HG03159 (cell line): Measurements from ENCODE around the gene ZNF805.
"Not testable (repeated sequence)": the region's sequence is repeated elsewhere in the genome, so short reads cannot be mapped to it uniquely, and the experiment has no call there.

Source experiments
- ATAC-seq: cut with Tn5 transposase; IDR thresholded peaks from one replicate; pipeline ENCODE4 v1.9.1; 2021; ENCODE audit warnings: mild to moderate bottlenecking, moderate library complexity; ENCODE audit not compliant: unreplicated experiment

The ZNF805 gene

DNA sequence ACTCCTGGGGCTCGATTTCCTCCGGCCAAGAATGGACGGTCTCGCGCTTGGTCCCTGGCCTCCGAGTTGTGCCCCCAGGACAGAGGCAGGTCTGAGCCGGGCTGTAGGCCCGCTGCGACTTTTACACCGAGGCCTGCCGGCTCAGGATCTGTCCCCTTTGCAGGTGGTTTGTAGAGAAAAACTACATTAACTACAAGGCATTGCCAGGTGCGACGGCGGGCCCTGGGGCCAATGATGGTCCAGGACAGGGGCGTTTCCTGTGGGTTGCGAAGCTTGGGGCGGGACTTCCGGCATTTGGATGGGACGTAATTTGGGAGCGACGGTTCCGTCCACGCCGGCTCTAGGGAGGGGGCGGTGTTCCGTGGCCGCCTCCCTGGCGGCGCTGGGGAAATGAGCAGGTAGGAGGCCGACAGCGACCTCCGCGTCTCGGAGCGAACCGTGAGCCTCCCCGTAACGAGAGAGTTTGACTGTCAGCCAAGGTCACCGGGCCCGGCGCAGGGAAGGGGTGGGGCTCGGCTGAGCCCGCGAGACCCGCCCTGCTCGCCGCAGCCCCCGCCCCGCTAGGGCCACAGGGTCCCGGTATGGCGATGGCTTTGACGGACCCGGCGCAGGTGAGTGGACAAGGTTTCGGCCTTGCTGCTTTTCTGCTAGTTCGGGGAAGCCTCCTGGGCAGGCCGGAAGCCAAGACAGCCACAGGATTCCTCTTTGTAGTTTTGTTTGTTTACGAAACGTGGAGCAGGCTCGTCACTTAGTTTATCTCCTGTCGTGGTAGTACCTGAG is at the start of gene ZNF805:
Gene ZNF805 (plus strand): TSS at position 322 of the 780 bp plus-strand sequence. CDS start 260 bp downstream, at position 582.
- ATAC-seq: peak; percentile 95

DNA sequence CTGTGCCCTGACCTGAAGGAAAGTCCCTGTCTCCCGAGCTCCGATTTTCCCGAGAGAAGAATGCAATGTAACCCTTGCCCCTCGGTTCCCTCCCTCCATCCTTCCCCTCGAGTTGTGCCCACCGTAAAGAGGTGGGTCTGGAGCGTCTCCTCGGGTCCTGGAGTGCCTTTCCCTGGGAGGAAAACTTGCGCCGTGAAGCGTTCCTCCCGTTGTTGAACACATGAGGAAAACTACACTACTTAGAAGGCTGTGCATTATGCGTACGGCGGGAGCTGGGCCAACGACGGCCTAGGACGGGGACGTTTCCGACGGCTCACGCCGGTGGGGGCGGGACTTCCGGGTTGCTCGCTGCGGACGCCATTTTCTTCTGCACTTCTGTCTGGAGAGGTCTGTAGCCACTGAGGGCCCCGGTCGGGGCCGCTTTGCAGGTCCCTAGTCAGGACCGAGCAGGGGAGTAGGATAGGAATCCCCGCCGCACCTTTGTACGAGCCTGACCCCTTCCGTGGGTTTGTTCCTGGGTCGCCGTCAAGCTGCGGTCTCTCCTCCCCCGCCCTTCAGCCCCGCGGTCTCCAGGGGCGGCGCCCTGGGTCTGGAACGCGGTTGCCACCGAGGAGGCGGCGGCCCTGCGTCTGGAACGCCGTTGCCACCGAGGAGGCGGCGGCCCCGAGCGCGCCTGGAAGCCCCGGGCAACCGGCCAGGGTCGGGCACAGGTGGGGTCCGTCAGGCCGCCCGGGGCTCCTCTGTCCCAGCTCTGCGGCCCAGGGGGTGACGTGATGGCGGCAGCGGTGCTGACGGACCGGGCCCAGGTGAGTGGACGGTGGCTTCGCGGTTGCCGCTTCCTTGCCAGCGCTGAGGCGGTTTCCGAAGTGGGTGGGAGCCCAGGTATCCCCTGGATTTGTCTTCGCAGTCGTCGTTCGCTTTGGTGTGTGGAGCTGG is 49.0 kb upstream of the ZNF805 start, which contains the start of gene ZNF264:
Gene ZNF264 (plus strand): TSS at position 360 of the 936 bp plus-strand sequence. CDS start 414 bp downstream, at position 774.
- peak; percentile 94 for ATAC-seq

DNA sequence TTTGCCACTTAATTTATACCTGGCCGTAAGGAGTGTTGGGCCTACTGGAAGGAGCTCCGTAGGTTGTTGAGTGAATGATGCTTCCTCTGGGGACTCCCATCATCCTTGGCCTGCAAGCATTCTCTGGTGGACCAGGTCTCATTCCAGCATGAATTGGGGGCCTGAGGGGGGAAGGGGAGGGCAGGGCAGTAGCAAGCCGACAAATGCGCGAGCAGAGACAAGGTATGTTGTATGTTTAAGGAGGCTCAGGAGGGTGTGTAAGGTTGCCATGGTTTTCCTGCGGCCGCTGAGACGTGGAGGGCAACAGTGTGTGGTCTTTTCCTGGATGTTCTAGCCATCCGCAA is 48.4 kb upstream of the ZNF805 start:
- no peak for ATAC-seq

DNA sequence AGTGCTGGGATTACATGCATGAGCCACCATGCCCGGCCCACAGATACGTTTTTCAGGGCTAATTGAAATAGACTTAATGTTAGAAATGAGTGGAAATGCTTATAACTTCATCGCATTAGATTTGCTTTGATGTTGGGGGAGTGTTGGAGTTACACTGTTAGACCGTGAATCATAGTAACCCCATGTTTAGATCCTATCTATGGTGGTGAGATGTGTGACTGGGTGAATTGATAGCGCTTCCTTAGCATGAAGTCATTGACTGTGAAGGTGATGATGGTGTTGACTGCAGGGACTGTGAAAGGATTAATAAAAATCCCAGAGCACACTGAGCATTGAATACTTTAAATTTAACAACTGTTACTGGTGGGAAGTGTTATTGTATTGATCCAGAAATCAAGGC is 47.4 kb upstream of the ZNF805 start:
- no peak for ATAC-seq

DNA sequence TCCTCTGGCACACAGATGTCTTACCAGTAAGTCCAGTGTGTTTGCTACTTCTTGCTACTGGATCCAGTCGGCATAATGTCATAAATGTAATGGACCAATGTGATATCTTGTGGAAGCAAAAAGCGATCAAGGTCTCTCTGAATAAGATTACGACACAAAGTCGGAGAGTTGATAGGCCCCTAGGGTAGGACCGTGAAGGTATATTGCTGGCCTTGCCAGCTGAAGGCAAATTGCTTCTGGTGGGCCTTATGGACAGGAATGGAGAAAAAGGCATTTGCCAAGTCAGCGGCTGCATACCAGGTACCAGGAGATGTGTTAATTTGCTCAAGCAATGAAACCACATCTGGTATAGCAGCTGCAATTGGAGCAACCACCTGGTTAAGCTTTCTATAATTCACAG is 42.6 kb upstream of the ZNF805 start:
- not testable (repeated sequence) for ATAC-seq

DNA sequence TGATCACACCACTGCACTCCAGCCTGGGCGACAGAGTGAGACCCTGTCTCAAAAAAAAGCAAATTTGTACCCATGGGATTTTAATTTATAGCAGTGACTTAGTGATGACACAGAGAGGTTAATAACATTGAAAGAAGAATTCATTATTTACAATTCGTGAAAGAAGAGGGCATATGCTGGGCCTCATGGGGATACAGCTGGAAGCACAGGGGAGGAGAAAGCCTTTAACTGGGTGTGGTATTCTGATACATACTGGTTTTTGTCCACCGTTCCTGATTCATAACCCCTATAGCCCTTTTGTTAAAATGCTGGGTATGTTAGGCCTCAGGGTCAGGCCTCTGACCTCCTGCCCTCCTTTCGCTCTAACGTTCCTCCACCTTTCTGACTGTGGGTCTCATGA is 38.3 kb upstream of the ZNF805 start:
- ATAC-seq: no peak

DNA sequence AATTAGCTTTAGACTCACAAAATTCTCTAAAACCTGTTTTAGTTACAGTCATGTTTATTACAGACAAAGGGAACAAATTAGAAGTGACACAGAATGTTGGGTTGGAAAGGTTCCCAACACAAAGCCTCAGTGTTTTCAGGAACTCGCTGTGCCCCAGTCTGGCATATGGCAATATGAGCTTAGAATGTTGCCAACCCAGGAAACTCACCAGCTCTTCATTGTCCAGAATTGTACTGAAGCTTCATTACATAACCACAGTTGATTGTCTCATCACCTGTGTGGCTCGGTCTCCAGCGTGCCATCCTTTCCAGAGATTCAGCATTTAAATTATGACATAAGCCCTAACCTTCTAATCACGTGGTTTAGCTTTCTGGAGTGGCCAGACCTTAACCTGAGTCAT is 30.1 kb upstream of the ZNF805 start:
- ATAC-seq: no peak

DNA sequence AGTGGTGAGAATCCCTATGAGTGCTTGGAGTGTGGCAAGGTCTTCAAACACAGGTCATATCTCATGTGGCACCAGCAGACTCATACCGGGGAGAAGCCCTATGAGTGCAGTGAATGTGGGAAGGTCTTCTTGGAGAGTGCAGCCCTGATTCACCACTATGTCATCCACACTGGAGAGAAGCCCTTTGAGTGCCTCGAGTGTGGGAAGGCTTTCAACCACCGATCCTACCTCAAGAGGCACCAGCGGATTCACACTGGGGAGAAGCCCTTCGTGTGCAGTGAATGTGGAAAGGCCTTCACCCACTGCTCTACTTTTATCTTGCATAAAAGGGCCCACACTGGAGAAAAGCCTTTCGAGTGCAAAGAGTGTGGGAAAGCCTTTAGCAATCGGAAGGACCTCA is 28.3 kb upstream of the ZNF805 start:
- ATAC-seq: no peak

DNA sequence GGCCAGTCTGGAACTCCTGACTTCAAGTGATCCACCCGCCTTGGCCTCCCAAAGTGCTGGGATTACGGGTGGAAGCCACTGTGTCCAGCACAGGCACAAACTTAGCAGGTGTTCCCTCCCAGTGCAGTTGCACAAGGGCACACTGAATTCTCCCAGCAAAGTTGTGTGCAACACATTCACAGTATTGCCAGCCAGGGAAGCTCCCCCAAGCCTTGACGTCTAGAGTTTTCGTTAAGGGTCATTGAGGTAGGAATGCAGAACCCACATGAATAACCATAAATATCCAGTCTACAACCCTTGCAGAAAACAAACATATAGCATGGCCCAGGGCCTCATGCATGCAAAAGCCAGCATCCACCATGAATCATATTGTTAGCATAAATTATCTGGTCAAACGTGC is 12.9 kb upstream of the ZNF805 start:
- ATAC-seq: no peak

DNA sequence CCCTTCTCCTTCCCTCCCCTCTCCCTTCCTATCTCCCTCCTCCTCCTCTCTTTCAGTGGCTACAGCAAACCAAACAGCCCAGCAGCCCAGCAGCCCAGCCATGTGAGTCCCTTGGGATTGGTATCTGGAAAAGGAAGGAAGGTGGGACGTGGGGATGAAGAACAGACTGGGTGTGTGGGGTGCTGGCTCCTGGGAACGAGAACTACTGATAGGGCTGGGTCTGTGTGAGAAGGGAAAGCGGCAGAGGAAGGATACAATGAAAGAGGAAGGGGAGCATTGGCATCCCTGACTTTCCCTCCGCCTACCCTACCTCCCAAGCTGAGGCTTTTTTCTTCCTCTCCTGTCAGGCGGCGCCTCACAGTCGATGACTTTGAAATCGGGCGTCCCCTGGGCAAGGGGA is 8.7 kb upstream of the ZNF805 start:
- ATAC-seq: no peak

DNA sequence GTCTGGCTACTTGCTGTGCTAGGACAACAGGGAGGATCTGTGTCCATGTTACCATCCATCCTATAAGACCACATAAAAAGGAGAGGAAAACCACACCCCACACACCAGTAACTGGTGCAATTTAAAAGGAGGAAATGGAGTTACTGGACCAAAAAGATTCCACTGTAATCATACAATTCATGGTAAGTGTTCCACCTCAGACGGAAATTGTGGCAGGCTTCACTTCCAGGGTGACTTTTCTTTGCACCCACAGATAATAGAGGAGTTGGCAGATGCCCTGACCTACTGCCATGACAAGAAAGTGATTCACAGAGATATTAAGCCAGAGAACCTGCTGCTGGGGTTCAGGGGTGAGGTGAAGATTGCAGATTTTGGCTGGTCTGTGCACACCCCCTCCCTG is 7.2 kb upstream of the ZNF805 start:
- no peak for ATAC-seq

DNA sequence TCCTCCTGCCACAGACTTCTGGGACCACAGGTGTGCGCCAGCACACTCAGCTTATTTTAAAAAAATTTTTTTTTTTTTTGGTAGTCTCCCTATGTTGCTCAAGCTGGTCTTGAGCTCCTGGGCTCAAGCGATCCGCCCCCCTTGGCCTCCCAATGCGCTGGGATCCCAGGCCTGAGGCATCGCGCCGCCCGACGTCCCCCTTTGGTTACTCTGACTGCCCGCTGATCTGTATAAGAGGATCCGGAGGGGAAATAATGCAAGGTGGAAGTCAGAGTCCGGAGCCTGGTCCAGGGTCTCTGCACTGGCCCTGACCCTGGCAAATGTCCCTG is 486 bp upstream of the ZNF805 start:
- no peak for ATAC-seq

DNA sequence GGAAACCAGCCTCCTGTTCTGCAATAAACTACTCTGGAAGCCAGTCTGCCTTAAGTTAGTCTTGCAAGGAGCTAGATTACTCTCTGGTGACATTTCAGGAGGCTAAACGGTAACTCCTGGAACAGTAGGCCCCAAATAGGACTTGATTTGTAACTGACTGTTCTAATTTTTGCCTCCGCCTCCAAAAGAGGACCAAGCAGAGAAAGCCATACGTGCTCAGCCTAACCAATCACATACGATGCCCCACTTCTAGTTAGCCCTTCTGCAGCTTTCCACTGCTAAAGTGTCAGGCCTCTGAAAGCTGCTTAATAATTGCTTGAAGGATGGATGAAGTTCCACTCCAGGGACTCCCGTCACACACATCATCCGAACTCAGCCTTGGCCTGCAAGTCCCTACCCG is 744 bp downstream of the ZNF805 start:
- ATAC-seq: no peak

DNA sequence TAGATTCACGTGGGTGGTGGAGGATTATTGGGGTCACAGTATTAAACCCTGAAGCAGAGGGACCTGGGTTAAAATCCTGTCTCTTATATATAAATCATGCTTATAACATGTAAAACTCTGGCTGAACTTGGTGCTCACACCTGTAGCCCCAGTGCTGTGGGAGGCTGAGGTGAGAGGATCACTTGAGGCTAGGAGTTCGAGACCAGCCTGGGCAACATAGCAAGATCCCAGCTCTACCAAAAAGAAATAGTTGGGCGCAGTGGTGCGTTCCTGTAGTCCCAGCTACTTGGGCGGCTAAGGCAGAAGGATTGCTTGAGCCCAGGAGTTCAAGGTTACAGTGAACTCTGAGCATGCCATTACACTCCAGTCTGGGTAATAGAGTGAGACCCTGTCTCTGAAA is 2.4 kb downstream of the ZNF805 start:
- no peak for ATAC-seq

DNA sequence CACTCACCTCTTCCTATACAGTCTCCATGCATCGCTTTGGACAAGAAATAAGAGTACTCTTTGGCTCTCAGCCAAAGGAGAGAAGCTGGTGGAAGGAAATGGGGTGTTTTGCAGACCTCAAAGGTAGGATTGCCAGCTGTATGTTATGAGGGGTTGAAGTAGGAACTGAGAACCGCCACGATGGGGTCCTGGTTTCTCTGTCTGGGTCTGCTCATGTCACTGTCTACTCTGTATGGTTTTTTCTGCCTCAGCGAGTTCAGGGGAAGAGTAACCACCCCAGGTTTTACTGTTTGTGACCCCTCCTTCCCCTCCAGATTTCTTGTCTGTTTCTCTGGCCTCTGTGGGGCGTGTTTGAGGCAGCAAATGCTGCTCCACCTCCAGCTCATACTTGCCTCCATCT is 4.1 kb downstream of the ZNF805 start:
- no peak for ATAC-seq

DNA sequence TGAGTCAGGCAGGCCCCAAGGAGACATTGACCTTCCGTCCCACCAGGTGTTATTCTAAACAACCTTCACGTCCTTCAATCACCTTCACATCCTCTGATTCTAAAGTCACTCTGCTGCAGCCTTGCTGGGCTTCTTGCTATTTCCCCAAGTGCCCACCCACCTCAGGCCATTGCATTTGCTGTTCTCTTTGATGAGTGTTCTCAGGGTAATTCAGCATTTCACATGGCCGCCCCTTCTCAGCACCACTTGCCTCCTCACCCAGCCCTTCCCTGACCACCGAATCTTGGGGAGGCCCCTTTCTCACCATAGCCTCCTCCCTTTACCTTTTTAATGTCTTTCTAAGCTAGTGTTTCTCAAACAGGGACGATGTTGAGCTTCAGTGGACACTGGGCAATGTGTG is 4.6 kb downstream of the ZNF805 start:
- ATAC-seq: no peak

DNA sequence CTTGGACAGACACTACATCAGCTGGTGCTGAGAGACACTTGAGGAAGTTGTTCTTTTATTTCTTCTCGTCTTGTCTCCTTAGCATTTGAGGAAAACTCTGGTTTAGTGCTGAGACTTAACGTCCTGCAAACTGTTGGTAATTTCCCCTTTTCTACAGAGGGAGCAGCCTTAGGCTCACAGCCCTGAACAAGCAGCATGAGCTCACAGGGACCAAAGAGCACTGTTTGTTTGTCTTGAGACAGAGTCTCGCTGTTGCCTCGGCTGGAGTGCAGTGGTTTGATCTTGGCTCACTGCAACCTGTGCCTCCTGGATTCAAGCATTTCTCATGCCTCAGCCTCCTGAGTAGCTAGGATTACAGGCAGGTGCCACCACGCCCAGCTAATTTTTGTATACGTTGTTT is 5.5 kb downstream of the ZNF805 start:
- ATAC-seq: no peak

DNA sequence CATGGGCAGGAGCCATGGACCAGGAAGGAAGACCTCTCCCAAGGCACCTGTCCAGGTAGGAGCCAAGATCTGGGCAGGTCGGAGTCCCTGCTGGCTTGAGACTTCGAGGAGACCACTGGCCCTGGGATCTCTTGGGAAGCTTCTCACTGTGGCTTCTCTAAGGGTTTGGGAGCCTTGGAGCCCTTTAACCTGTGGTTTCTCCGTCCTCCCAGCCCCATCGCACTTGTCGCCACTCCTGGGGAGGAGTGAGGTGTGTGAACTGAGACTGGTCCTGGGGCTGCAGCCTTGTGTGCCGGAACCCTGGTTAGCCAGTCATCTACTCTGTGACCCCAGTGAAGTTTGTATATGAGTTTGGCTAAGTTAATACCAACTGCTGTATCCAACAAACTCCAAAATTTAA is 8.2 kb downstream of the ZNF805 start:
- no peak for ATAC-seq

DNA sequence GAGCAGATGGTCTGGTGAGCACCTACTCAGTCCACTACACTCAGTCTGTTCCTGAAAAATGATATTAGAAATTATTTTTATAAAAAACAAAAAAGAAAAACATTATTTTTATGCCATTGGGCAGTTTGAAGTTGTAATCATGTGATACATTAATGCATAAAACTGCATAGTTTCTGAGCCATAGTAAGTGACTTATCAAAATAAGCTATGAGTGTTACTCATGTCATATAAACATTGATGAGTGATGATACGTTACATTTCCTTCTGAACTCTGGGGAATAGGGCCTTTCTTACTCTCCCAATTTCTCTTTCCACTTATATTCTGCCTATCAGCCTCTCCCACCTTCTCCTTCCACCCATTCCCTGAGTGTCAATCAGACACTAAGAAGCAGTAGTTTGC is 8.9 kb downstream of the ZNF805 start:
- no peak for ATAC-seq

DNA sequence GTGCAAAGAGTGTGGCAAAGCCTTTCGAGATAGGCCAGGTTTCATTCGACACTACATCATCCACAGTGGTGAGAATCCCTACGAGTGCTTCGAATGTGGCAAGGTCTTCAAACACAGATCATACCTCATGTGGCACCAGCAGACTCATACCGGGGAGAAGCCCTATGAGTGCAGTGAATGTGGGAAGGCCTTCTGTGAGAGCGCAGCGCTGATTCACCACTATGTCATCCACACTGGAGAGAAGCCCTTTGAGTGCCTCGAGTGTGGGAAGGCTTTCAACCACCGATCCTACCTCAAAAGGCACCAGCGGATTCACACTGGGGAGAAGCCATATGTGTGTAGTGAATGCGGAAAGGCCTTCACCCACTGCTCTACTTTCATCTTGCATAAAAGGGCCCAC is 13.3 kb downstream of the ZNF805 start:
- ATAC-seq: not testable (repeated sequence)

DNA sequence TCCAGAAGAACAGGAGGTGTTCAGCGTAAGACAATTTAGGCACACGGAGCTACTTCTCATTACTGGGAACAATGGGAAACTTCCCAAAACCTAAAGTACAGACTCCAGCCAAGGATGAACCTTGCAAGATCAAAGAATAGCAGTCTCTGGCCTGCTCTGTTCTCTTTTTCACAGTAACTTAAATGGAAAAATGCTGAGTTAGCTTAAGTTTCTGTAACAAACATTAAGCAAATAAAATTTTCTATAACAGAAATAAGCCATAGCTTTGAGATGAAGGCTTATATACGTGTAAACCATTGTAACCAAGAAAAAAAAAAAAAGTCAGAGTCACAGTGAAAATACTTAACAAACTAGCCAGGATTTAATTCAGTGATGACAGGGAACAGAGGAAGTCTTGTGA is 21.6 kb downstream of the ZNF805 start:
- ATAC-seq: no peak

DNA sequence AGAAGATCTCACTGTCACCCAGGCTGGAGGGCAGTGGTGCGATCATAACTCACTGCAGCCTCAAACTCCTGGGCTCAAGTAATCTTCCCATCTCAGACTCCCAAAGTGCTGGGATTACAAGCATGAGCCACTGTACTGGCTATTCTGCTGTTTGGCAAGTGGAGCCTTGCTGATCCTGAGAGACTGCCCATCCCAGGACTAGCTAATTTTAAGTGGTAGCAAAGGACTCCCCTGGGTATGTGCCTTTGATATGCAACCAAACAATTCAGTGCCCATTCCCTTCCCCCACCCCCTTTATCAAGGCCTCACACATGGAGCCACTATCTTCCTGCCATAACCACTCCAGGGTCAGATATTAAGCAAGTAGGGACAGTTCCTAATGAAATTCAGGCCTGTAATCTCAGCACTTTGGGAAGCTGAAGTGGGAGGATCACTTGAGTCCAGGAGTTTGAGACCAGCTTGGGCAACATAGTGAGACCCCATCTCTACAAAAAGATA is 22.9 kb downstream of the ZNF805 start:
- no peak for ATAC-seq
